Neural cell (in vitro differentiated cells): ENCODE measurements around the gene WDR33.

Experiments
- EZH2 ChIP-seq: fragments of 200-600, 300-800 bp; shearing (Covaris generic), sonication (generic); IDR thresholded peaks from 2 replicates; pipeline ENCODE4 v1.6.1; 2014; ENCODE audit warnings: antibody characterized with exemption, low read length, borderline replicate concordance, mild to moderate bottlenecking; ENCODE audit not compliant: insufficient read depth, poor library complexity, severe bottlenecking
- MXI1 ChIP-seq: fragments of 450-650 bp; conservative IDR thresholded peaks from 2 replicates; pipeline ENCODE4 v1.6.1; 2014; ENCODE audit warnings: antibody characterized with exemption, mild to moderate bottlenecking; ENCODE audit not compliant: poor library complexity, severe bottlenecking
- POLR2AphosphoS5 ChIP-seq: IDR thresholded peaks from 2 replicates; pipeline ENCODE4 v1.6.1; 2012
- REST ChIP-seq: IDR thresholded peaks from 2 replicates; pipeline ENCODE4 v1.6.1; 2012; ENCODE audit warnings: borderline replicate concordance
- TAF1 ChIP-seq: IDR thresholded peaks from 2 replicates; pipeline ENCODE4 v1.6.1; 2012; ENCODE audit warnings: low read depth
- TF ChIP-seq, protein P1 (sequence below): fragments of 450-650 bp; IDR thresholded peaks from 2 replicates; pipeline ENCODE4 v1.5.1; 2014; ENCODE audit warnings: antibody characterized with exemption, mild to moderate bottlenecking, moderate library complexity; ENCODE audit not compliant: poor library complexity, severe bottlenecking

DNA sequence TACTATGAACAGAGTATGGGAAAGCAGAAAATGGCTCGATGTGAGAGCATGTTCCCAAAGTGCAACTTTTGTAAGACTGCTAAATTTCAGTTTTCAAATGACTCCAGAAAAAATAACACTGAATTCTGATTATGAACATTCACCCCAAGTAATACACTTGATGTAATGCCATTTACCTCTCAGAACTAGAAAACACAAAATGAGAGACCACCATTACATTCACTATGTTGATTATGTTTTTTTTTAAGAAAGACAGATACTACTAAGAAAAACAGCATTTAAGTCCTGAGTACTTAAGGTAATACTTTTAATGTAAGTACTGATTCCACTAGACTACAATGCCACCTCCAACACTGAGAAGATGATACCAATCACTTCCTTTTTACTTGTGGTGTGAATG, 71.2 kb downstream of the WDR33 start:
- TF ChIP-seq MXI1 = no peak
- TF ChIP-seq, protein P1, sequence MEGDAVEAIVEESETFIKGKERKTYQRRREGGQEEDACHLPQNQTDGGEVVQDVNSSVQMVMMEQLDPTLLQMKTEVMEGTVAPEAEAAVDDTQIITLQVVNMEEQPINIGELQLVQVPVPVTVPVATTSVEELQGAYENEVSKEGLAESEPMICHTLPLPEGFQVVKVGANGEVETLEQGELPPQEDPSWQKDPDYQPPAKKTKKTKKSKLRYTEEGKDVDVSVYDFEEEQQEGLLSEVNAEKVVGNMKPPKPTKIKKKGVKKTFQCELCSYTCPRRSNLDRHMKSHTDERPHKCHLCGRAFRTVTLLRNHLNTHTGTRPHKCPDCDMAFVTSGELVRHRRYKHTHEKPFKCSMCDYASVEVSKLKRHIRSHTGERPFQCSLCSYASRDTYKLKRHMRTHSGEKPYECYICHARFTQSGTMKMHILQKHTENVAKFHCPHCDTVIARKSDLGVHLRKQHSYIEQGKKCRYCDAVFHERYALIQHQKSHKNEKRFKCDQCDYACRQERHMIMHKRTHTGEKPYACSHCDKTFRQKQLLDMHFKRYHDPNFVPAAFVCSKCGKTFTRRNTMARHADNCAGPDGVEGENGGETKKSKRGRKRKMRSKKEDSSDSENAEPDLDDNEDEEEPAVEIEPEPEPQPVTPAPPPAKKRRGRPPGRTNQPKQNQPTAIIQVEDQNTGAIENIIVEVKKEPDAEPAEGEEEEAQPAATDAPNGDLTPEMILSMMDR = no peak
- TF ChIP-seq POLR2AphosphoS5 = no peak
- no peak for TF ChIP-seq EZH2
- no peak for TF ChIP-seq REST
- no peak for TF ChIP-seq TAF1
